Muscle layer of colon (tissue), 2 donors: ENCODE results near the gene RDH13.

Experiments
- H3K27ac ChIP-seq: one replicate; pipeline ENCODE4 v1.7.0; 2013; ENCODE audit warnings: low read depth, mild to moderate bottlenecking, low read length, moderate library complexity
- H3K27me3 ChIP-seq, 2 donors: one replicate each; pipeline ENCODE4 v1.7.0; 2013; ENCODE audit warnings: low read length in 2 of 2, mild to moderate bottlenecking in 2 of 2; ENCODE audit not compliant: insufficient read depth in 2 of 2, control insufficient read depth in 1 of 2
- H3K36me3 ChIP-seq: one replicate; pipeline ENCODE4 v1.7.0; 2013; ENCODE audit warnings: mild to moderate bottlenecking, low read length; ENCODE audit not compliant: insufficient read depth
- H3K4me1 ChIP-seq: one replicate; pipeline ENCODE4 v1.7.0; 2013; ENCODE audit warnings: mild to moderate bottlenecking, low read length; ENCODE audit not compliant: insufficient read depth
- H3K4me3 ChIP-seq, 2 donors: one replicate each; pipeline ENCODE4 v1.7.0; 2013; ENCODE audit warnings: low read length in 2 of 2, low read depth in 1 of 2, mild to moderate bottlenecking in 1 of 2, moderate library complexity in 1 of 2
- H3K9ac ChIP-seq: one replicate; pipeline ENCODE4 v1.7.0; 2013; ENCODE audit warnings: low read length
- H3K9me3 ChIP-seq: one replicate; pipeline ENCODE4 v1.7.0; 2013; ENCODE audit warnings: mild to moderate bottlenecking, low read length
- donor health status: abdominal sarcoma.
- donor health status: Adenocarcinoma of cecum.

RDH13 gene

DNA sequence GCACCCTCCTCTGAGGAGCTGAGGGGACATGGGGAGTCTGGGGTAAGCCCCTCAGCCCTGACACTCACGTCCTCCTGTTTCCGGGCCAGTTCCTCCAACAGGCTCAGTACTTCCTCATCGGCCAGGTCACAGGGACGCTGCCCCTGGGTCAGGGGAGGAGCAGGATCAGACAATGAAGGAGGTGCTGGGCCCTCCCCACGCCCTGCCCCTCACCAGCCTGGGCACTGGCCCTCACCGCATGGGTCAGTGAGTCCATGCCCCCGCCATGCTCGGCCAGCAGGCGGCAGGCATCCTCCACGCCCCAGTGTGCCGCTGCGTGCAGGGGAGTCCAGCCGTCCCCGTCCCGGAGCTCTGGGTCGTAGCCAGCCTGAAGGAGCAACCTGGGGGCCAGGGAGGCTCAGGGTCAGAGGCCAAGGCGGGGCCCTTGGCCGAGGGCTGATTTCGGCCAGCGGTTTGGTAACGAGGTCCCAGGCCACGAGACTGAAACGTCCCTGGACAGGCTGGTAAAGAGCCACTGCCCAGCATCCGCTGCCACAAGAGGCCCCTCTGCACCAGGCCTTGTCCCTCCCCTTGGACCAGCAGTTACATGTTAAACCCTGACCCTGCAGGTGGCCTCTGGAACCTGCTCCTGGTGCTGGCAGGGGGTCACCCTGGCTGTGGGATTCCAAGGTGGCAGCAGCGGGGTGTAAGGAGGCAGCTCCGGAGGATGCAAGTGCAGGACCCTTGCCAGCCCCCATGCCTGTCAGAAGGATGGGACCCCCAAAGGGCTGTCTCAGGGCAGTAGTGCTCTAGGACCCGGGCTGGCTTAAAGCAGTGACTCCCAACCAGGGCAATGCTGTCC lies 36.0 kb upstream of the RDH13 start:
- Histone ChIP-seq H3K27ac (no peak overlapping the region), H3K9me3 (no peaks in the 10 kb centered on the region)

DNA sequence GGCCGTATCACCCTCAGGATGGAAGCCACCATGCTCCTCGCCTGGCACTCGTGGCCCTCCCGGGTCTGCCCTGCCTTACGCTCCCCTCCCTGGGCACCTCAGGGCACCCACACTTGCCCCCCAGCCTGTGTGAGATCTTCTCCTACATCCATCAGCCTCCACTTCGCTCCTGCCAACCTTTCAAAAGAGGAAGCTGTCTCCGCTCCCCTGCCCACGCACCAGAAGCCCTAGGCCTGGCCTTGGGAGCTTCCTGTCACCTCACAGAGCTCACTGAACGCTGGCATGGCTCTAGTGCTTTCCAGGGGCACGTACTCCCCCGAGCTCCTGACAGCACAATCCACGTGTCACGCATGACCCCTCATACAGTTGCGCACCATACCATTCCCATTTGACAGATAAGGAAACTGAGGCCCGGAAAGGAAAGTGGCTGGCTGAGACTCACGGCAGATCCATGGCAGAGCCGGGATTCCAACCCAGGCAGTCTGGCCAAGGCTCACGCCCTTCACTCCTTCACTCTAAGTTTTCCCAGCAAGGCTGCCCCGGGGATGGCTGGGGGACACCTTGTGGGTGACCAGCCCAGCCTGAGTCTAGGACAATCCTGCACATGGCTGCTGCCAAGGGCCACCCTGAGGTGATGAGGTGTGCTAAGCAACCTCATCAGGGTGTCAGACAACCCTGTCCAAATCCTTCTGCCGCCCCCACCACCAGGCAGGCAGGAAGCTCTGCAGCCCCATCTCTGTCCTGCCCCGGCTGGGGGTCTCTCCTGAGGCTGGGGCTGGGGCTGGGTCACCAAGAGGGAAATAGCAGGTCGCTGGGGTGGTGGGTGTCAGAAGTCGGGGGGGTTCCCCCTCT lies 35.1 kb upstream of the RDH13 start:
- Histone ChIP-seq H3K27me3 (no peaks in the 10 kb centered on the region), H3K4me3 (no peak overlapping the region), H3K9me3 (no peaks in the 10 kb centered on the region), H3K27ac (no peak overlapping the region), H3K9ac (no peak overlapping the region), H3K4me1 (no peaks in the 10 kb centered on the region), H3K36me3 (peaks cover 71% of the 10 kb centered on the region)

More for the DNA sequence above, 36.0 kb upstream of the RDH13 start:
- no peak overlapping the region for H3K9ac ChIP-seq
- H3K36me3 ChIP-seq: peaks cover 78% of the 10 kb centered on the region
- H3K27me3 ChIP-seq: no peaks in the 10 kb centered on the region
- no peaks in the 10 kb centered on the region for H3K4me1 ChIP-seq
- no peak overlapping the region for H3K4me3 ChIP-seq

DNA sequence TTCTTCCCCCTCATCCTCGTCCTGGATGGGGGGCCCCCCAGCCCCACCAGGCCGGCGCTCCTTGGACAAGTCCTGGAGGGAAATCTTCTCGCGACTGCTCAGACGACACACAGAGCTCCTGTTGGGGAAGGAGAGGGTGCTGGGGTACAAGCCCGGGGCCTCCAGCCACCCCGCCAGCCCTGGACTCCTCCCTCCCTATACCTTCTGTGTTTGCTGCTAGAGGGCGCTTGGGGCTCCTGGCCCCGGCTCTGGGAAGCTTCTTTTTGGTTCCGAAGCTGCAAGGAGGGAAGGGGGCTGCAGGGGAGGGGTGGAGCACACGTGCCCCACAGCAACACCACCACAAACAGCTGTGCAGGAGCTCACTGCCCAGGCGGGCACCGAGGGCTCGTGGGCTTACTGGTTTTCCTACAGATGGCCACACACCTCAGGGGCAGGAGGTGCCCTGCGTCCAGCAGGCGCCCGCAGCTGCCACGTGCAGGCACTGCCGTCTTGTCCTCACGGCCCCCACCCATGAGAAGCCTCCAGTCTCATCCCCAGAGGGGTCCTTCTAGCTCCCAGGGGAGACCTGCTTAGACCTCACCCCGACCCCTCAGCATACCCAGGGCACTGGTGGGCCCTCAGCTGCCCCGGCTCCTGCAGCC lies 33.2 kb upstream of the RDH13 start:
- peaks cover 70% of the 10 kb centered on the region for H3K36me3 ChIP-seq
- H3K9me3 ChIP-seq: no peaks in the 10 kb centered on the region
- no peaks in the 10 kb centered on the region for H3K4me1 ChIP-seq

DNA sequence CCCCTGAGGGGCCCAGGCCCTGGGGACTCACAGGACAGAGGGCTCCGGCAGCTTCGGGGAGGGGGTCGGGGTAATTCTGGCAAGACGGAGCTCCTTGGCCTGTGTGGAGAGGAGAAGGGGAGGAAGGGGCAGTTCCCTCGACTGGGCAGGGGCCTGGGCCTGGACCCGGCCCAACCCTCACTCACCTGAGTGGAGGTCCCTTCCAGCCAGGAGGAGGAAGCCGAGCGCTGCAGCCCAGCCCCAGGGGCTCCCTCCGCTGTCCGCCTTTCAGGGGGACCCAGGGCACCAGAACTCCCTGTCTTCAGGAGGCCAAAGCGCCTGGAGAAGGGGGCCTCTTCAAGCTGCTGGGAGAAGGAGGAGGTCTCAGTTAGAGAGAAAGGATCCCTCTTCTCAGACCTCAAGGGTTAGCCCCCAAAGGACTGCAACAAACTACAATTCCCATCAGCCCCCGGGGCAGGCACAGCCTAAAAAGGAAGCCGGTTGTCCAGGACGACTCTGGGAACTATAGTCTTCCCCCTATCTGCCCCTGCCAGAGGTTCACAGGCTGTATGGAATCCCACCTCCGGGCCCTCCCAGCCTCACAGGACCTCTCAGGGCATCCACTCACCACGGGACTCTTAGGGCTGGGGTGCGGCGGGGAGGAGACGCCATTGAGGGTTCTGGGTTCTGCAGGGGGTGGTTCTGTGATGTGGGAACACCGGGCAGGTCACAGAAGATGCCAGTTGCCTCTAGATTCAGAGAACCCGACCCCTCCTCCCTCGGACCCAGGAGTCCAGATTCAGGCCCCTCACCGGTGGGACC lies 32.5 kb upstream of the RDH13 start:
- Histone ChIP-seq H3K9ac (no peak overlapping the region), H3K9me3 (no peaks in the 10 kb centered on the region), H3K36me3 (peaks cover 73% of the 10 kb centered on the region), H3K4me3 (no peak overlapping the region), H3K27me3 (no peaks in the 10 kb centered on the region), H3K4me1 (no peaks in the 10 kb centered on the region), H3K27ac (no peak overlapping the region)

More for the DNA sequence above, 33.2 kb upstream of the RDH13 start:
- no peak overlapping the region for H3K27ac ChIP-seq
- no peaks in the 10 kb centered on the region for H3K27me3 ChIP-seq
- no peak overlapping the region for H3K4me3 ChIP-seq
- no peak overlapping the region for H3K9ac ChIP-seq

DNA sequence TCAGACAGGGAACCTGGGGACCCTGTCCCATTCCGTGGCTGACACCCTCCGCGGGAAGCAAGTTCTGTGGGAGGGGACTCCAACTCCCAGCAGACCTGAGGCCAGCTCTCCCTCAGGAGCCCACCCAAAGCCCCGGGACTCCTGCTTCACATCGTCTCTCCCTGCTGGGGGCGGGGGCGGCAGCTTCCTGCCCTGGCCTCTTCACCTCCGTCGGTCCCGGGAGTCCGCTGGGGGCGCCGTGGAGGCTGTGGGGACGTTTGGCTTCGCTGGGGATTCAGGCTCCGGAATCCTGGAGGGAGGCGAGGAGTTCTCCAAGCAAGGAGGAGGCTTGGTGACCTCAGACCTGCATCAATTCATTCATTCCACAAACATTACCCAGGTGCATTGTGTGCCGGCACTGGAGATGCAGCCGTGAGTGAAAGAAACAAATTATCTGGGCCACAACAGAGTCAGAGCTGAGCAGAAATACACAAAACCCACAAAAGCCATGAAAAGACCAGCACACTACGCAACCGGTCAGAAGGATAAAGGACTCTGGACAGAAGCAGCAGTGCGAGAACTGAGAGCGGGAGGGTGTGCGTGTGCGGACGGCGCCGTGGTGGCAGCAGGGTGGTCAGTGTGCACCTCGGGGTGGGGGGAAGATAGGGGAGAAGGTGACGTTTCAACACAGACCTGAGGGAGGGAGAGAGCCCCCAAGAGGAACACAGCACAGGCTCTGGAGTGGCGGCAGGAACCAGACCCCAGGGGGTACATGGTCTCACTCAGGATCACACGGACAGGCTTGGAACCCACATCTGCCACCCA lies 31.7 kb upstream of the RDH13 start:
- Histone ChIP-seq H3K27me3 (no peaks in the 10 kb centered on the region), H3K4me3 (no peak overlapping the region), H3K9me3 (no peaks in the 10 kb centered on the region), H3K4me1 (no peaks in the 10 kb centered on the region), H3K36me3 (peaks cover 71% of the 10 kb centered on the region), H3K27ac (no peak overlapping the region), H3K9ac (no peak overlapping the region)

DNA sequence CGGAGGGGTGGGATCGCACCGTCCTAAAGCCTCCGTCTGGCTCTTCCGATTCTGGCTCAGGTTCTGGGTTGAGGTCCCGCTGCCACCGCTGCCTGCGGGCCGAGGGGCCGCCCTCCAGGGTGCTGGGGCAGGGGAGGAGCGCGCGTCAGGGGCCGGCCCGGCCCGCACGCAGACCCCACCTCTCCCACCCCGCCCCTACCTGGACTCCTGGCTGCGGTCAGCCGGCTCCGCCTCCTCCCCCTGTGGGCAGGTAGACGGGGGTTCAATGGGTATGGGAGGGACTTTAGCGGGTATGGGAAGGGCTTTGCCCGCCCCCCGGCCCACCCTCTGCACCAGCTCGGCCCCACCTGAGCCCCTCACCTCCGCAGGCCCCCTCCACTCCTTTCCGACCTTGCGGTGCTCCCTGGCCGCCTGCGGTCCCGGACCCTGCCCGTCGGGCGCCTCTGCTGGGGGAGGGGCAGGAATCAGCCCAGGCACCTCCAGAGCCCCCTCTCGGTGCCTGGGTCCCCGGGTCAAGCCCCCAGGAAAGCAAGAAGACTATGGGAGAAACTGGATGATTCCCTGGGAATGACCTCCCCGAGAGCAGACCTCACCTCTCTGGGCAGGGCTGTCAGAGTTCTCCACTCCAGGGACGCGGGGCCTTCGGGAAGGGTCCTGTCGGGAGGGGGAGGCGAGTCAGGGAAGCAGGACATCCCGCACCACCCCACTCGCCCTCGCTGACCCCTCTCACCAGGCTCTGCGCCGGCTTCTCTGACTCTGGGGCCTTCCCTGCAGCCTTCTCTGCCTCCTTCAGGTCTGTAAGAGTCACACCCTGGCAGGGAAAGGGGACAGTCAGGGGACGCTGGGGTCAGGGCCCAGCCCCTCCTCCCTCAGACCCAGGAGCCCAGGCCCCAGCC lies 29.7 kb upstream of the RDH13 start:
- Histone ChIP-seq H3K36me3 (peaks cover 53% of the 10 kb centered on the region), H3K4me3 (no peak overlapping the region), H3K4me1 (peaks cover 12% of the 10 kb centered on the region), H3K9me3 (no peaks in the 10 kb centered on the region), H3K27me3 (no peaks in the 10 kb centered on the region), H3K27ac (no peak overlapping the region), H3K9ac (no peak overlapping the region)

DNA sequence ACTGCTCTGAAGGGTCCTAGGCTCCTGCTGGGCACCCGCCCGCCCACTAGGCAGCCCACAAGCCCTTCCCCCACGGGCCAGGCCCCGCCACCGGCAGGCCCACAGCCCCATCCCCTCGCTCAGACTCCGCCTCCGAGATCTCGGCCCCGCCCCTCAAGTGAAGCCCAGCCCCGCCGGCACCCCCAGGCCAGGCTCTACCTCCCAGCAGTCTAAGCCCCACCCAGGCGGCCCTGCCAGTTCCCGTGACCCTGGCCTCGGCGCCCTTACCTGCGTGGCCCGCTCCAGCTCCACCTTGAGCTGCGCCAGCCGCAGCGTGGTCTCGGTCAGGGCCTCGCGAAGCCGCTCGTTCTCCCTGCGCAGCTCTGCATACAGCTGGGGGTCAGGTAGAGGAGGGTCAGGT lies 29.0 kb upstream of the RDH13 start:
- Histone ChIP-seq H3K9ac (no peak overlapping the region), H3K4me3 (no peak overlapping the region), H3K27ac (no peak overlapping the region), H3K36me3 (peaks cover 53% of the 10 kb centered on the region), H3K9me3 (no peaks in the 10 kb centered on the region), H3K27me3 (peaks cover 0 to 5% of the 10 kb centered on the region in 2 donors), H3K4me1 (peaks cover 19% of the 10 kb centered on the region)

DNA sequence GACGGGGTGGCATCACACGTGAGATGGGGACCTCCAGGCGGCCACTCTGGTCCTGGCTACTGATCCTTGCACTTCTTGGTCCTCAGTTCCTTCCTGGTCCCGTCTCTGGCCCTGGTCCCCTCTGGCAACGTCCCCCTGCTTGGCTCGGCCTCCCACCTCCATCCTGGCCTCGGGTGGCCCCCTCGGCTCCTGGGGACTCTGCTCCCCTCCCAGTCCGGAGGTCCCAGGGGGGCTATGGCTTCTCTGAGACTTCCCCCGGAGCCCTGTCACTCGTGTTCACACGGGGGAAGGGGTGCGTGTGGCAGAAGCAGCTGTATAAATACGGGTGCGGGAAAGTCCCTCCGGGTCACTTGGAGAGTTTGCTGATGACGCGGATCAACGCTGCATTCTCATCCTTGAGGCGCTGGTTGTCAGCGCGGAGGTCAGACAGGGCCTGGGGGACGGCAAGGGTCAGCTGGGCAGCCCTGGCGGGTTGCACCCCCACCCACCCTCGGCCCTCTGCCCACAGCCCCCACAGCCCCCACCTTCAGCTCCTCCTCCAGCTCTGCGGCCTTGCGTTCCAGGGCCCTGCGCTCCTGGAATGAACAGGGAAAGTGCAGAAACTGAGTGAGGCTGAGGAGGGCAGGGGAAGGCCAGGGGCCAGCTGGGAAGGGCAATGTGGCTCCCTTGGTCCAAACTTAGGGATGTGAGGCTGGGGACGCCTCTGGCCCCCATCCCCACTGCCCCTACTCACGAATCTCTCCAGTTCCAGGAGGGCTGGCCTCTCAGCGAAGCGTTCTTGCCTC lies 28.4 kb upstream of the RDH13 start:
- H3K9me3 ChIP-seq: no peaks in the 10 kb centered on the region
- H3K9ac ChIP-seq: no peak overlapping the region
- no peak overlapping the region for H3K4me3 ChIP-seq
- H3K27me3 ChIP-seq: peaks cover under 1 to 11% of the 10 kb centered on the region in 2 donors
- H3K36me3 ChIP-seq: peaks cover 53% of the 10 kb centered on the region
- H3K4me1 ChIP-seq: peaks cover 23% of the 10 kb centered on the region
- H3K27ac ChIP-seq: no peak overlapping the region

DNA sequence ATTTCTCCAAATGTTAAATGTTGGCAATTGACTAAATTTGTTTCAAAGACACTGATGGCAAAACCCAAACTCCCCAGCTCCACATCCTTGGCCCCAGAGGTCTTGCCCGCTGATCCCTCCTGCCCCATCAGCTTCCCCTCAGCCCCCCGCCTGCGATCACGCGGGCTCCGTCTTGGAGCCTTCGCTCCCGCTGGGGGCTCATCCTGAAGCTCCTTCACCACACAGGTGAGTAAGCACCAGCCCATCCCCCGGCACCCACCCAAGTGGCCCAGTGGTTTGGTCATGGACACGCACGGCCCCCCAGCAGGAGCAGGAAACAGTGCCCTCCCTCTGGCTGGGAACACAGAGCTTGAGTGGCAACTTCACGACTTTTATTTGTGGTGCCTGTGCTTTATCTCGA lies 27.6 kb upstream of the RDH13 start:
- H3K27me3 ChIP-seq: peaks cover 8 to 19% of the 10 kb centered on the region in 2 donors
- H3K9me3 ChIP-seq: no peaks in the 10 kb centered on the region
- no peak overlapping the region for H3K9ac ChIP-seq
- H3K4me3 ChIP-seq: no peak overlapping the region
- H3K36me3 ChIP-seq: peaks cover 48% of the 10 kb centered on the region
- H3K27ac ChIP-seq: no peak overlapping the region
- peaks cover 28% of the 10 kb centered on the region for H3K4me1 ChIP-seq
